ENCODE data around the gene EIF4B. TPM values are rescaled to one million over a fixed set of nuclear protein-coding genes. Genes with fewer than 3 reads are reported as not detected.

Gene EIF4B
- total RNA-seq, 1 donor from 2014 or later: 436 TPM

DNA sequence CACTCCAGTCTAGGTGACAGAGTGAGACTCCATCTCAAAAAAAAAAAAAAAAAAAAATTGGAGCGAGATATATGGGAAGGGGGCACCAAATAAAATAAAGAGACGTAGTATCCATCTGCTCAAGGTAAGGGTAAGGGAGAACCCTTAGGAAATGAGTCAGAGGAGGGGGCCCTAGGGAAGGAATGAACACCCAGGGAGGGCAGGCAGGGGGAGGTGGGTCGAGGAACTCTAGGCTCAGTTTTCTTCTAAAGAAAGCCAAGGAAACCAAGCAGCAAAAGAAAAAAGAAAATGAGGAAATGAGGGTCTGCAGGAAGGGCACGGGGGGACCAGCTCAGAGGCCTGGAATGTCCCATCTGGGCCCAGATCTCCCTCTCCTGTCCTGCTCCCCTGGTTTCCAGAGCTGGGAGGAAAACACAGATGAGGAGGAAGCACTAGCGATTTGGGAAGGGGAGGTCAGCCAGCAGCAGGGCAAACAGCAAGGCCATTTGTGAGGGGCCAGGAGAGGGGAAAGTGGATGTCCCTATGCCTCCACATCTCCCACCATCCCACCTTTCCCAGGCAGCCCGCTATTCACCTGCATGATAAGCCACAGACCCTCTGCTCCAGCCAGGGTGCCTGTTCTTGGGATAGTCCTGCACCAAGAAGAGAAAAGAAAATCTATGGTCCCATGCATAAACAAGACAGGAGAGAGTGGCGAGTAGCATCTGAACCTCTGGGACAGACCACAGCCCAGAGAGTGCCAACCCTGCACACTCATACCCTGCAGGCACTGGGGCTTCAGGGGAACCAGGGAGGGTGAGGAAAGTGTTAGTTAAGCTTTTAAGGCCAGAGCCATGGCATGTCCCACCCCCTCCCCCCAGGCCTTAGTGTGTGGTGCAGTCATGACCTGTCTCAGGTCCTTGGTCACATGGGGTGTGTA is 61.1 kb downstream of the EIF4B start:
- DNase-seq: peak; percentile 34
- no peaks in the 10 kb centered on the region for H3K27me3 ChIP-seq
- intact Hi-C loops (cut with DNase I): loop anchor here (5.0 kb wide), 1 partner anchor 35 kb away; the partner anchor contains the start of gene SOAT2
- no peak overlapping the region for H3K27ac ChIP-seq
- ATAC-seq: no peak
- TF ChIP-seq, protein P1, sequence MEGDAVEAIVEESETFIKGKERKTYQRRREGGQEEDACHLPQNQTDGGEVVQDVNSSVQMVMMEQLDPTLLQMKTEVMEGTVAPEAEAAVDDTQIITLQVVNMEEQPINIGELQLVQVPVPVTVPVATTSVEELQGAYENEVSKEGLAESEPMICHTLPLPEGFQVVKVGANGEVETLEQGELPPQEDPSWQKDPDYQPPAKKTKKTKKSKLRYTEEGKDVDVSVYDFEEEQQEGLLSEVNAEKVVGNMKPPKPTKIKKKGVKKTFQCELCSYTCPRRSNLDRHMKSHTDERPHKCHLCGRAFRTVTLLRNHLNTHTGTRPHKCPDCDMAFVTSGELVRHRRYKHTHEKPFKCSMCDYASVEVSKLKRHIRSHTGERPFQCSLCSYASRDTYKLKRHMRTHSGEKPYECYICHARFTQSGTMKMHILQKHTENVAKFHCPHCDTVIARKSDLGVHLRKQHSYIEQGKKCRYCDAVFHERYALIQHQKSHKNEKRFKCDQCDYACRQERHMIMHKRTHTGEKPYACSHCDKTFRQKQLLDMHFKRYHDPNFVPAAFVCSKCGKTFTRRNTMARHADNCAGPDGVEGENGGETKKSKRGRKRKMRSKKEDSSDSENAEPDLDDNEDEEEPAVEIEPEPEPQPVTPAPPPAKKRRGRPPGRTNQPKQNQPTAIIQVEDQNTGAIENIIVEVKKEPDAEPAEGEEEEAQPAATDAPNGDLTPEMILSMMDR (IDR thresholded peaks at IDR 0.05): no peak
- peaks cover 44% of the 10 kb centered on the region for H3K4me1 ChIP-seq
- peaks cover 39% of the 10 kb centered on the region for H3K36me3 ChIP-seq
- H3K4me3 ChIP-seq: no peak overlapping the region
- H3K9me3 ChIP-seq: no peaks in the 10 kb centered on the region

DNA sequence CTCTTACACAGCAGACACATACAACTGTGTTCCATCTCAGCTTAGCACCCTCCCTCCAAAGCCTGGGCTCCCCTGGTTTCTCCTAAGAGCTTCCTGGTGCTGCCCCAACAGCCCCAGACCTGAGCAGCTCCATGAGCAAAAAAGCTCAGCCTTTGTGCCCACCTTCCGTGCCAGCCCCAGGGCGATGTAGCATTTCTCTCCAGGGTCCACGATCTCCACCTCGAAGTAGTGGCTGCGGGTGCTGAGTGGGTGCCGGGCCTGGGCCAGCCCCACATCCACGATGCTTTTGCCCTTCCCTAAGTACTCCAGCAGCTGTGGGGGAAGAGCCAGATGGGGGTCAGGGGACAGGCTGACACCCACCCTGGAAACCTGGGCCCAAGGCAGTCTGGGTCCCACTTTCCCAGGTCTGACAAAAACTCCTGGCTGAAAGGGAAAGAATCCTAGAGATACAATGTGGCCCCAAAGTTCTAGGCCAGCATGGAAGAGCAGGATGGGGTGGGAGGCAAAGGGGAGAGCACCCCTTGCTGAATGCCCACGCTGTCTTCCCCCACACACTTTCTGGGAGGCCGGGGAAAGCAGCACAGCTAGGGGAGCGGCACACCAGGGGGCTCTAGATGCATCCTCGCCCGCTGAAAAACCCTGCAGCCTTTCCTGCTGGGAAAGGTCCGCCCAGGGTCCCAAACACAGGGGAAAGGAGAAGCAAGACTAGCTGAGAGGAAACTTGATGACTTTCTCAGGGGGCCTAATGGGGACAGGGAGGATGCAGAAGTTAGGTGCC is 61.9 kb downstream of the EIF4B start:
- H3K4me3 ChIP-seq: no peak overlapping the region
- TF ChIP-seq, protein P1 (IDR thresholded peaks at IDR 0.05): no peak
- peaks cover 31% of the 10 kb centered on the region for H3K36me3 ChIP-seq
- no peaks in the 10 kb centered on the region for H3K9me3 ChIP-seq
- no peak for ATAC-seq
- intact Hi-C loops (cut with DNase I): loop anchor here (5.0 kb wide), 1 partner anchor 34 kb away; the partner anchor contains the start of gene SOAT2
- no peak for DNase-seq
- no peaks in the 10 kb centered on the region for H3K27me3 ChIP-seq
- peaks cover 46% of the 10 kb centered on the region for H3K4me1 ChIP-seq
- H3K27ac ChIP-seq: no peak overlapping the region

DNA sequence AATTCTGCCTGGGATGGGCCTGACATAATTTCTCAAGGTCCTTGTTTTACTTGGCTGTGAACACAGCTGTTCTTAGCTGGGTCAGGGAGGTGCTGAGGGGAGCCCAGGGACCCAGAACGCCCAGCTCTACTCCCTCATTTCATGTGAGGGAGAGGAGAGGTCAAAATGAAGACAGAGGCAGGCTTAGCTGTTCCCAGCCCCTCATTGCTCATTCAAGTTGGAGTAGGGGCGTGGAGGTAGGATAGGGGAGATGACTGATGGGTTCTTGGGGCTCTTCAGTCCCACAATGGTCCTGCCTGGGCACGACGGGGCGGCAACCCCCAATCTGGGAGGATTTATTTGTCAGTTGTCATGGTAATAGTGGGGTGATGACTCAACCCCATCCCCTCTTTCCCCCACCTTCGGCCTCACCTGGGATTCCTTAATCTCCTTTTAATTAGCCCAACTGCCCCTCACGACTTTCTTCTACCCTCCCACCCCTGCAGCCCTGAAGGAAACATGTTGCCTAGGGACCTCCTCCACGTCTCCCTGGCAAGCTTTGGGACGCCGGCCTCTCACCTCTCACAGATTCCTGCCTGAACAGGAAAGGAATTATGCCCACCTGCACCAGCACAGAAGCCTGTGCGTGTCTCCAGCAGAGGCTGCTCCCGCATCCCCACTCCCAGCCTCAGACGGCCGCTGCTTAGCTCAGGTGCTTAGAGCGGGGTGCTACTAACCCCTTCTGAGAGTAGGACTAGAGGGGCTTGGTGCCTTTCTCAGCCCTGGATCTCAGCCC is 62.7 kb downstream of the EIF4B start:
- Histone ChIP-seq H3K27me3 (no peaks in the 10 kb centered on the region), H3K27ac (no peak overlapping the region), H3K36me3 (peaks cover 23% of the 10 kb centered on the region), H3K4me3 (no peak overlapping the region), H3K4me1 (peaks cover 43% of the 10 kb centered on the region), H3K9me3 (no peaks in the 10 kb centered on the region)
- intact Hi-C loops (cut with DNase I): loop anchor here (5.0 kb wide), 1 partner anchor 33 kb away; the partner anchor contains the start of gene SOAT2
- DNase-seq (peak; percentile 51), ATAC-seq (no peak)
- TF ChIP-seq, protein P1 (IDR thresholded peaks at IDR 0.05): no peak

DNA sequence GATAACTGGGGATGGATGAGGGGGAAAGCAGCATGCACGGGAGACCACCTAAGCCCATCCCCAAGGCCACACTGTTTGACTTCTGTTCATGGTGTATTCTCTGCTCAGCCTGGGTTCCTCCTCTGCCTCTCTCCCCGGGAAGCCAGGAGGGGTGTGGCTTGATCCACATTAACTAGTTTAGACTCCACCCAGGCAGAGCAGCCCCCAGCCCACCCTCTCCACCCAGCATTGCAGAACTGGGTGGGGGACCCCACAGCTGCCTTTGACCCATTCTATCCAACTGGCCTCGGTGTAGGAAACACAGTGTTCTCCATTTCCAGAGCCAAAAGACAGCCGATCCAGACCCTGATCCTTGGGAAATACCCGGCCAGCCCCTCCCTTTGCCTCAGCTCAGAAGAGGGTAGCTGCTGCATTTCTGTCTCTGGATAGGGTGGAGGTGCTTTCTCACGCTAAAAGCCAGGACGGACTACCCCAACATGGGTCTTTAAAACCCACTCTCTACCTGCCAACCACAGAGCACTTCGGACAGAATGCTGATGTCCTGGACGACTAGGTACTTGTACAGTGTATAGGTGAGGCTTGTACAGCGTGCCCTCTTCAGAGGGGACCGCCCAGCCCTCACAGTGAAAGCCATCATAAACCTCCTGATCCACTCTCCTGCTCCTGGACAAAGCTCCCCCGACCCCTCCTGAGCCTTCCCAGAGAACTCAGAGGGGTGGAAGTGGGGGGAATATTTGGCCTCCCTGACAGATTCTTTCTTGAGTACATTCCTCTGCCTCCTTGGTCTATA is 63.6 kb downstream of the EIF4B start:
- TF ChIP-seq, protein P1 (IDR thresholded peaks at IDR 0.05): no peak
- H3K27ac ChIP-seq: no peak overlapping the region
- DNase-seq: peak; percentile 52
- H3K27me3 ChIP-seq: no peaks in the 10 kb centered on the region
- peaks cover 46% of the 10 kb centered on the region for H3K4me1 ChIP-seq
- ATAC-seq: no peak
- H3K36me3 ChIP-seq: peaks cover 25% of the 10 kb centered on the region
- H3K4me3 ChIP-seq: no peak overlapping the region
- no peaks in the 10 kb centered on the region for H3K9me3 ChIP-seq
- intact Hi-C loops (cut with DNase I): loop anchor here (5.0 kb wide), 1 partner anchor 32 kb away; the partner anchor contains the start of gene SOAT2

Data from upper lobe of right lung (tissue), 1 donor.